Measurements from ENCODE around the gene PRDM11.

Gene PRDM11

GRCh38 chr11:45158210-45158731 is 11.8 kb downstream of the PRDM11 start:
- DNase-seq, result no peak

- no peak for DNase-seq
Measured at GRCh38 chr11:45158891-45159605, 12.6 kb downstream of the PRDM11 start.

GRCh38 chr11:45159781-45160365 is 13.4 kb downstream of the PRDM11 start:
- DNase-seq, result no peak

- DNase-seq, result no peak
Measured at GRCh38 chr11:45161252-45162063, 15.0 kb downstream of the PRDM11 start.

- no peak for DNase-seq
Measured at GRCh38 chr11:45162064-45162375, 15.6 kb downstream of the PRDM11 start.

- no peak for DNase-seq
Measured at GRCh38 chr11:45162916-45163879, 16.8 kb downstream of the PRDM11 start.

GRCh38 chr11:45163956-45164575 is 17.6 kb downstream of the PRDM11 start:
- DNase-seq, result no peak

- DNase-seq, result no peak
Measured at GRCh38 chr11:45165386-45165785, 18.9 kb downstream of the PRDM11 start.

GRCh38 chr11:45165806-45166603 is 19.6 kb downstream of the PRDM11 start:
- DNase-seq, result no peak

GRCh38 chr11:45166604-45166897 is 20.1 kb downstream of the PRDM11 start:
- DNase-seq, result no peak

GRCh38 chr11:45167283-45167682 is 20.8 kb downstream of the PRDM11 start:
- no peak for DNase-seq

- no peak for DNase-seq
Measured at GRCh38 chr11:45168366-45169130, 22.1 kb downstream of the PRDM11 start.

- no peak for DNase-seq
Measured at GRCh38 chr11:45169310-45170072, 23.1 kb downstream of the PRDM11 start.

- DNase-seq, result no peak
Measured at GRCh38 chr11:45170484-45170883, 24.0 kb downstream of the PRDM11 start.

- DNase-seq, result no peak
Measured at GRCh38 chr11:45171550-45171949, 25.1 kb downstream of the PRDM11 start.

GRCh38 chr11:45173064-45173463 is 26.6 kb downstream of the PRDM11 start:
- no peak for DNase-seq

- no peak for DNase-seq
Measured at GRCh38 chr11:45174168-45174835, 27.9 kb downstream of the PRDM11 start.

GRCh38 chr11:45174963-45175362 is 28.5 kb downstream of the PRDM11 start:
- no peak for DNase-seq

GRCh38 chr11:45176996-45177395 is 30.6 kb downstream of the PRDM11 start:
- no peak for DNase-seq

Data from 8988T (cell line).